Urothelium cell line (cell line): ENCODE results near the gene ARHGAP33.

Experiments
- DNase-seq: peaks from one replicate; pipeline ENCODE4 v3.0.0; 2011; ENCODE audit warnings: low spot score, mixed read lengths
- FAIRE-seq: peaks from 2 replicates; lab custom pipeline; 2011; peaks lifted over from hg19 to GRCh38; lab: Jason Lieb, UNC

The ARHGAP33 gene, protein sequence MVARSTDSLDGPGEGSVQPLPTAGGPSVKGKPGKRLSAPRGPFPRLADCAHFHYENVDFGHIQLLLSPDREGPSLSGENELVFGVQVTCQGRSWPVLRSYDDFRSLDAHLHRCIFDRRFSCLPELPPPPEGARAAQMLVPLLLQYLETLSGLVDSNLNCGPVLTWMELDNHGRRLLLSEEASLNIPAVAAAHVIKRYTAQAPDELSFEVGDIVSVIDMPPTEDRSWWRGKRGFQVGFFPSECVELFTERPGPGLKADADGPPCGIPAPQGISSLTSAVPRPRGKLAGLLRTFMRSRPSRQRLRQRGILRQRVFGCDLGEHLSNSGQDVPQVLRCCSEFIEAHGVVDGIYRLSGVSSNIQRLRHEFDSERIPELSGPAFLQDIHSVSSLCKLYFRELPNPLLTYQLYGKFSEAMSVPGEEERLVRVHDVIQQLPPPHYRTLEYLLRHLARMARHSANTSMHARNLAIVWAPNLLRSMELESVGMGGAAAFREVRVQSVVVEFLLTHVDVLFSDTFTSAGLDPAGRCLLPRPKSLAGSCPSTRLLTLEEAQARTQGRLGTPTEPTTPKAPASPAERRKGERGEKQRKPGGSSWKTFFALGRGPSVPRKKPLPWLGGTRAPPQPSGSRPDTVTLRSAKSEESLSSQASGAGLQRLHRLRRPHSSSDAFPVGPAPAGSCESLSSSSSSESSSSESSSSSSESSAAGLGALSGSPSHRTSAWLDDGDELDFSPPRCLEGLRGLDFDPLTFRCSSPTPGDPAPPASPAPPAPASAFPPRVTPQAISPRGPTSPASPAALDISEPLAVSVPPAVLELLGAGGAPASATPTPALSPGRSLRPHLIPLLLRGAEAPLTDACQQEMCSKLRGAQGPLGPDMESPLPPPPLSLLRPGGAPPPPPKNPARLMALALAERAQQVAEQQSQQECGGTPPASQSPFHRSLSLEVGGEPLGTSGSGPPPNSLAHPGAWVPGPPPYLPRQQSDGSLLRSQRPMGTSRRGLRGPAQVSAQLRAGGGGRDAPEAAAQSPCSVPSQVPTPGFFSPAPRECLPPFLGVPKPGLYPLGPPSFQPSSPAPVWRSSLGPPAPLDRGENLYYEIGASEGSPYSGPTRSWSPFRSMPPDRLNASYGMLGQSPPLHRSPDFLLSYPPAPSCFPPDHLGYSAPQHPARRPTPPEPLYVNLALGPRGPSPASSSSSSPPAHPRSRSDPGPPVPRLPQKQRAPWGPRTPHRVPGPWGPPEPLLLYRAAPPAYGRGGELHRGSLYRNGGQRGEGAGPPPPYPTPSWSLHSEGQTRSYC

DNA sequence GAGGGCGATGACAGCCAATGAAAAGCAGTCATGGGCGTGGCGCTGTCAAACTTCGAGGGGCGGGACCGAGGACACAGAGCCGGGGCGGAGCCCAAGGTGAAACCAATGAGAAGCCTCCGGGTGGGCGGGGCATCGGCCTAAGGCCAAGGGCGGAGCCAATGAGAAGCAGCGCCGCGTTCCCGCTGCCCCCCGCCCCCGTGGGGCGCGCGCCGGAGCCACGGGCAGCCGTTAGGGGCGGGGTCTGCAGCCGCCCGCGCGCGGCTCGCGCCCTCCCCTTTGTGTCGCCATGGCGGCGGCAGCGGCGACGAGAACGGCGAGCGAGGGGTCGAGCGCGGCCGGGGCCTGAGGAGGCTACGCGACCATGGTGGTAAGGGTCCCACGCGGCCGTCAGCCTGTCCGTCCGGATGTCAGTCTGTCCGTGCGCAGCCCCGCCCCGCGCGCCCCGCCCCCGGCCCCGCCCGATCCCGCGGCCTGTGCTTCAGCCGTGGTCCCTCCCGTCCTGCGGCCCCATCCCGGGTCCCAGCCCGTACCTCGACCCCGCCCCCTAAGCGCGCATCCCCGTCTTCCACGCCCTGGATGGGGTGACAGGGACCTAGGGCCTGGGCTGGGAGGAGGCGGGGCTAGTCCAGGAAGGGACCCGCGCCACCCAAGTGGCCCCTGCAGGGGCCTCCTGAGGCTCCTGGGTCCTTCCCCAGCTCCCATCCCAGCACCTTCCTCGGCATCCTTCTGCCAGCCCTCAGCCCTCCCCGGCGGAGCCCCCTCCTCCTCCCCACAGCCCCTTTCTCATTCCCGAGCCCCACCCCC lies at the start of gene ARHGAP33:
TSS of gene ARHGAP33 (plus strand) at position 267 of the 804 bp plus-strand sequence. CDS start at position 362, 95 bp downstream.
- FAIRE-seq: peak; percentile 13
- peak; percentile 99 for DNase-seq

DNA sequence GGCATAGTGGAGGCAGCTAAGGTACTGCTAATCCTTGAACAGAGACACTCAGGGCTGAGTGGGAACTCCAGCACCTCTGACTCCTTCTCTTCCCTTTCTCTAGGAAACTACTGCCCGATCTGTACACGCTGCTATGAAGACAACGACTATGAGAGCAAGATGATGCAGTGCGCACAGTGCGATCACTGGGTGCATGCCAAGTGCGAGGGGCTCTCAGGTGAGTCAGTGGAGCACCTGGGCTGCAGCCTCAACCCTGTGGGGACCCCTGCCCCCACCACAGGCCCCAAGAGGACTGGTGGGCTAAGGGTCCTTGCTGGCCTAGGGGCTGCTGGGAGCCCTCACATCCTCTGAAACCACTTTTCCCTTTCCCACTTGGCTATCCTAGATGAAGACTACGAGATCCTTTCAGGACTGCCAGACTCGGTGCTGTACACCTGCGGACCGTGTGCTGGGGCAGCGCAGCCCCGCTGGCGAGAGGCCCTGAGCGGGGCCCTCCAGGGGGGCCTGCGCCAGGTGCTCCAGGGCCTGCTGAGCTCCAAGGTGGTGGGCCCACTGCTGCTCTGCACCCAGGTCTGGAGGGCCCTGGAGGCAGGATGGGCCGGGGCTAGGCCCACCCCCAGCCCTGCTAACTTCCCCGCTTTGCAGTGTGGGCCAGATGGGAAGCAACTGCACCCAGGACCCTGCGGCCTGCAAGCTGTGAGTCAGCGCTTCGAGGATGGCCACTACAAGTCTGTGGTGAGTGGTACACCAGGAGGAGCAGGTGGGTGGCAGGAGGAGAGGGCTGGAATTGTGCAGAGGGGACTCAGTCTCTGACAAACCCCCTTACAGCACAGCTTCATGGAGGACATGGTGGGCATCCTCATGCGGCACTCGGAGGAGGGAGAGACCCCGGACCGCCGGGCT lies 48.1 kb upstream of the ARHGAP33 start:
- no peak for FAIRE-seq
- DNase-seq: no peak

DNA sequence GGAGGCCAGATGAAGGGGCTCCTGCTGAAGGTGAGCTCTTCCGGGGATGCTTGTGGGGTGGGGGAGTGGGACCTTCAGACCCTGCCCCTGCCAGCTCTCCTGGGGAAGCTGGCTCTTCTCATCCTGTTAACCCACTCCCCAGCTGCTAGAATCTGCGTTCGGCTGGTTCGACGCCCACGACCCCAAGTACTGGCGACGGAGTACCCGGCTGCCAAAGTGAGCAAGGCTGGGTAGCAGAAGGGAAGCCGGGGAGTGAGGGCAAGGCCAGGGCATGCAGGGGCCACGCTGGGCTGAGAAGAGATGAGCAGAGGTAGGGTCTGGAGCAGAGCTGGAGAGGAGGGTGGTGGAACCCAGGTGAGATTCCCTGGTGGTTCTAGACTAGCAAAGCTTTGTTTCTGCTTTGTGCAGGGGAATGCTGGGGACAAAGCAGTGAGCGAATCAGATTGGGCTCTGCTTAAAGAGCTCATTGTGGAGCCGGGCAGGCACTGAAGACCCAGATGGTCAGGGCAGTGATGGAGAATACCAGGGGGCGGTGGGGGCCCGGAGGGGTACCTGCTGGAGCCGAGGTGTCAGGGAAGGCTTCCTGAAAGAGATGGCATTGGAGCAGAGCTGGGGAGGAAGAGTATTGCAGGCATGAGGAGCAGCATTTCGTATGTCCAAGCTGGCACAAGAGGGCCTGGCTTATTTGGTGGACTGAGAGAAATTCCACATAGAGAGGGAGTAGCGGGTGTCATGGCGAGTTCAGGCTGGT lies 47.2 kb upstream of the ARHGAP33 start:
- FAIRE-seq (no peak), DNase-seq (no peak)

DNA sequence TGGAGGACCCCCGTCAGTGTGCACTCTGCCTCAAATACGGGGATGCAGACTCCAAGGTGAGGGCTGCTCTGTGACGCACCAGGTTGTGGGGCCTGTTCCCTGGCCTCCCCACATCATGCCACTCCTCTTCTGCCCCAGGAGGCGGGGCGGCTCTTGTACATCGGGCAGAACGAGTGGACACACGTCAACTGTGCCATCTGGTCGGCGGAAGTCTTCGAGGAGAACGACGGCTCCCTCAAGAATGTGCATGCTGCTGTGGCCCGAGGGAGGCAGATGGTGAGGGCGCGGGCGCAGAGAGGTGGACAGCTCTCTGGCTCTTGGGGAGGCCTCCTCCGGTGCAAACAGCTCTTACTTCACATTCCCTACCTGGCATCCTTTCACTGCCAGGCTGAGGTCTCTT lies 46.3 kb upstream of the ARHGAP33 start:
- FAIRE-seq (no peak), DNase-seq (no peak)

DNA sequence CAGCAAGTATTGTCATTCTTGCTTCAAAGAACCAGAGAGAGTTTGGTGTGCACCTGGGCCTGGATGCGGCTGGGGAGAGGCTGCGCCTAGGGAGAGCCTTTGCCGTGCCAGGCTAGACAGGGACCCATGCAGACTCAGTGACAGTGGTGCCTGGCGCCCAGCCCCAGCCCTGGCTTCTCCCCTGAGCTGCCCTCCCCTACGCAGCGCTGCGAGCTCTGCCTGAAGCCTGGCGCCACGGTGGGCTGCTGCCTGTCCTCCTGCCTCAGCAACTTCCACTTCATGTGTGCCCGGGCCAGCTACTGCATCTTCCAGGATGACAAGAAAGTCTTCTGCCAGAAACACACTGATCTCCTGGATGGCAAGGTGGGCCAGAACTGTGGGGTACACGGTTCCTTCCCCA lies 45.6 kb upstream of the ARHGAP33 start:
- DNase-seq (no peak), FAIRE-seq (no peak)

DNA sequence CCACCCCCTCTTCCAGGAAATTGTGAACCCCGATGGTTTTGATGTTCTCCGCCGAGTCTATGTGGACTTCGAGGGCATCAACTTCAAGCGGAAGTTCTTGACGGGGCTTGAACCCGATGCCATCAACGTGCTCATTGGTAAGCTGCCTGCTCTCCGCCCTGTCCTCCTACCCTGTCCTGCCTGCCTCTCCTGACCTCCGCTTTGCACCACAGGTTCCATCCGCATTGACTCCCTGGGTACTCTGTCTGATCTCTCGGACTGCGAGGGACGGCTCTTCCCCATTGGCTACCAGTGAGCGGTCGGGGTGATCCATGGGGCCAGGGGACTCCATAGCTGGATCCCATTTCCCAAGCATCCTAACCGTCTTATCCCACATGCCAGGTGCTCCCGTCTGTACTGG lies 45.0 kb upstream of the ARHGAP33 start:
- DNase-seq (no peak), FAIRE-seq (no peak)

DNA sequence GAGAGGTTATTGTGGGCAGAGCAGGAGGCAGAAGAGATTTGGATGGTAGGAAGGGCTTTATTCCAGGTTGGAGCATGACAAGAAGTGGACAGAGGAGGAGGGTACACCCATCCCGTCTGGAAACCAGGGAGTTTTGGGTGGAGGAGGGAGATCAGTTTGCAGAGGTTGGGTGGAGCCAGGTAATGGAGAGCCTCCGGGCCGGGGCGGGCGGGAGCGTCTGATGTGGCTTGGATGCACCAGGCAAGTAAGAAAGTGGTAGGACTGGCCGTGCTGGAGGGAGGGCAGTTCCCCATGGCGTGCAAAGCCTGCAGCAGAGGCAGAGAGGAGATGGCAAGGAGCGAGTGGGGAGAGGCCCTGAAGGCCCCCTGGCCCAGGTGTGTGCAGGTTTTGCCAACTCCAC lies 44.0 kb upstream of the ARHGAP33 start:
- no peak for FAIRE-seq

DNA sequence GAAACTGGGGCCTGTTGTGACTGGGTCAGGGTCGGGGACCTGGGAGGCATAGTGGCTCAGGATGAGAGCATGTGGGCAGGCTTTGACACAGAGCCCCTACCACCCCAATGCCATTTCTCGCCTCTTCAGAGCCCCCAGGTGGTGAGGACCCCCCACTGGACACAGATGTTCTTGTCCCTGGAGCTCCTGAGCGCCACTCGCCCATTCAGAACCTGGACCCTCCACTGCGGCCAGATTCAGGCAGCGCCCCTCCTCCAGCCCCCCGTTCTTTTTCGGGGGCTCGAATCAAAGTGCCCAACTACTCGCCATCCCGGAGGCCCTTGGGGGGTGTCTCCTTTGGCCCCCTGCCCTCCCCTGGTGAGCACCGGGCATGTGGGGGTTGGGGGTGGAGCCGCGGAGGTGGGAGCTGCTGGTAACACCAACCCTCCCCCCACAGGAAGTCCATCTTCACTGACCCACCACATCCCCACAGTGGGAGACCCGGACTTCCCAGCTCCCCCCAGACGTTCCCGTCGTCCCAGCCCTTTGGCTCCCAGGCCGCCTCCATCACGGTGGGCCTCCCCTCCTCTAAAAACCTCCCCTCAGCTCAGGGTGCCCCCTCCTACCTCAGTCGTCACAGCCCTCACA lies 43.5 kb upstream of the ARHGAP33 start:
- FAIRE-seq: no peak
- DNase-seq: no peak

More for the DNA sequence above, 44.0 kb upstream of the ARHGAP33 start:
- DNase-seq: no peak

DNA sequence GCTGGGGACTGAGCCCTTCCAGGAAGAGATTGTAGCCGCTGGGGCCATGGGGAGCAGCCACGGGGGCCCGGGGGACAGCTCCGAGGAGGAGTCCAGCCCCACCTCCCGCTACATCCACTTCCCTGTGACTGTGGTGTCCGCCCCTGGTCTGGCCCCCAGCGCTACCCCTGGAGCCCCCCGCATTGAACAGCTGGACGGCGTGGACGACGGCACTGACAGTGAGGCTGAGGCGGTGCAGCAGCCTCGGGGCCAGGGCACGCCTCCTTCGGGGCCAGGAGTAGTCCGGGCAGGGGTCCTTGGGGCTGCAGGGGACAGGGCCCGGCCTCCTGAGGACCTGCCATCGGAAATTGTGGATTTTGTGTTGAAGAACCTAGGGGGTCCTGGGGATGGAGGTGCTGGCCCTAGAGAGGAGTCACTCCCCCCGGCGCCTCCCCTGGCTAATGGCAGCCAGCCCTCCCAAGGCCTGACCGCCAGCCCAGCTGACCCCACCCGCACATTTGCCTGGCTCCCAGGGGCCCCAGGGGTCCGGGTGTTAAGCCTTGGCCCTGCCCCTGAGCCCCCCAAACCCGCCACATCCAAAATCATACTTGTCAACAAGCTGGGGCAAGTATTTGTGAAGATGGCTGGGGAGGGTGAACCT lies 42.7 kb upstream of the ARHGAP33 start:
- no peak for FAIRE-seq
- no peak for DNase-seq

DNA sequence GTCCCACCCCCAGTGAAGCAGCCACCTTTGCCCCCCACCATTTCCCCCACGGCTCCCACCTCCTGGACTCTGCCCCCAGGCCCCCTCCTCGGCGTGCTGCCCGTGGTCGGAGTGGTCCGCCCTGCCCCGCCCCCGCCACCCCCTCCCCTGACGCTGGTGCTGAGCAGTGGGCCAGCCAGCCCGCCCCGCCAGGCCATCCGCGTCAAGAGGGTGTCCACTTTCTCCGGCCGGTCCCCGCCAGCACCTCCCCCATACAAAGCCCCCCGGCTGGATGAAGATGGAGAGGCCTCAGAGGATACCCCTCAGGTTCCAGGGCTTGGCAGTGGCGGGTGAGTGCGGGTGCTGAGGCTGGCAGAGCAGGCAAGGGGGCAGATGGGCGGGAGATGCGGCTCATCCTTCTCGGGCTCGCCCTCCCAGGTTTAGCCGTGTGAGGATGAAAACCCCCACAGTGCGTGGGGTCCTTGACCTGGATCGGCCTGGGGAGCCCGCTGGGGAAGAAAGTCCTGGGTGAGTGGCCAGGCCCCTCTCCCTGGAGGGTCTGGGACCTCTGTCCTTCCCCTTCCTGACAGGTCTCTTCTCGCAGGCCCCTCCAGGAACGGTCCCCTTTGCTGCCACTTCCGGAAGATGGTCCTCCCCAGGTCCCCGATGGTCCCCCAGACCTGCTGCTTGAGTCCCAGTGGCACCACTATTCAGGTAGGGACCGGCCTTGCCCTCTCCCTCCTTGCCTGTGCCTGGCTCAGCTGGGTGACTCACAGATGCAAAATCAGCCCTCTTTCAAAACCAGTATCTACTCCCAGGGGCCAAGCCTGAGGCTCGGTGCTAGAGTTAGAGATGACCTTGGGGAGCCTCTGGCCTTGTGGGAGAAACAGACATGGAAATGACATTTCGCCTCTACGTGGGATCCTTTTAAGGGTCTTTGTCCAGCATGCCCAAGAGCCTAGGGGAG lies 41.9 kb upstream of the ARHGAP33 start:
- FAIRE-seq (no peak), DNase-seq (no peak)

DNA sequence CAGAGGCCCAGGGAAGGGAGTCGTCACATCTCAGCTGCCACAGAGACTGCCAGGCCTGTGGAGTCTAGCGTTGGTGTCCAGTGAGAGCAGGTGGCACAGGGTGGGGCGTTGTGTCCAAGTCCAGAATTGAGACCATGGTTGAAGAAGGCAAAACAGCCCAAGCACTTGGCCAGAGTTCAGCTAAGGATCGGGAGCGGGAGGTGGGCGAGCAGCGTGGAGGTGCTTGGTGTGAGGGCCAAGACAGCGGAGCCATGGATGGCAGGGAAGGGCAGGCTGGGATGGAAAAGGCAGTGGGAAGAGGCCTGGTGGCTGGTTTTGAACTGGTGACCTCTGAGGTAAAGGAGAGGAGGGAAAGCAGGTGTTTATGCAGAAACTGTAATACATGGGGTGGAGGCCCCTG lies 41.1 kb upstream of the ARHGAP33 start:
- DNase-seq (no peak), FAIRE-seq (no peak)

DNA sequence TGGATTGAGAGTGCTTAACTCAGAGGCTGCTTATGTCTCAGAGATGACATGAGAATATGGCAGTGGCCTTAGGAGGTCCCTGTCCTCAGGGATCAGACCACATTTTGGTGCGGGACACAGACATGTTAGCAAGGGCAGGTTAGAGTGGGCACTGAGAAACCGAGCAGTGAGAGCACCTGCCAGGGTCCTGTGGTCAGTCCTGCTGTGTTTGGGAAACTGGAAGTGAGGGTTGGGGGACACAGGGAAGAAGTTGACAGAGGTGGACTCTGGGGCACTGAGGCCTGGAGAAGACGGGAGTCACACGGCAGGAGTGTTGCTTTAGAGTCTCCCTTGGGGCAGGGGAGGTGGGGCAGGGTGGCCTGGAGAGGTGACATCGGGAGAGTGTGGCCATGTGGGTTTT lies 40.5 kb upstream of the ARHGAP33 start:
- no peak for DNase-seq
- FAIRE-seq: no peak

DNA sequence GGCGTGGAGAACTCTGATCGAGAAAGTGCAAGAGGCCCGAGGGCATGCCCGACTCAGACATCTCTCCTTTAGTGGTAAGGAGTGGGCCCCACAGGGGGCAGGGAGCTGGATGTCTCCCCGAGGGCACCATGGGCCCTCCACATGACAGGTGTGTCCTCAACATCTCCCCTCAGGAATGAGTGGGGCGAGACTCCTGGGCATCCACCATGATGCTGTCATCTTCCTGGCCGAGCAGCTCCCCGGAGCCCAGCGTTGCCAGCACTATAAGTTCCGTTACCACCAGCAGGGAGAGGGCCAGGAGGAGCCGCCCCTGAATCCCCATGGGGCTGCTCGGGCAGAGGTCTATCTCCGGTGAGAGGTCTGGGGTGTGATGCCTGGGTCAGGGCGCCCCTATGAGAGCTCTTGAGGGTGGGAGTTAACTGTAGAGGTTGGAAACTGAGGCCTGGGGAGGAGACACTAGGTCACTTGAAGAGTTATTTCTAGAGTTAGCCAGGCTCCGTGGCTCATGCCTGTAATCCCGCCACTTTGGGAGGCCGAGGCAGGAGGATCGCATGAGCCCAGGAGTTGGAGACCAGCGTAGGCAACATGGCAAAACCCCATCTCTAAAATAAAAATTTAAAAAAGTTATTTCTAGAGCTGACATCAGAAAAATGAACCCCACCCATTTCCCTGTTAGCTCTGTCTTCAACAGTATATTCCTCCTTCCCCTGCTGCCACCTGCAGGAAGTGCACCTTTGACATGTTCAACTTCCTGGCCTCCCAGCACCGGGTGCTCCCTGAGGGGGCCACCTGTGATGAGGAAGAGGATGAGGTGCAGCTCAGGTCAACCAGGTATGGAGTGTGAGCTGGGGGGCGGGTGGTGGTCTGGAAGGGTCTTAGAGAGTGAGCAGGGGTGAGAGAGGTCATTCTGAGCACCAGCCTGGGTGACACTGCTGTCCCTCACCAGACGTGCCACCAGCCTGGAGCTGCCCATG lies 38.2 kb upstream of the ARHGAP33 start:
- no peak for DNase-seq

DNA sequence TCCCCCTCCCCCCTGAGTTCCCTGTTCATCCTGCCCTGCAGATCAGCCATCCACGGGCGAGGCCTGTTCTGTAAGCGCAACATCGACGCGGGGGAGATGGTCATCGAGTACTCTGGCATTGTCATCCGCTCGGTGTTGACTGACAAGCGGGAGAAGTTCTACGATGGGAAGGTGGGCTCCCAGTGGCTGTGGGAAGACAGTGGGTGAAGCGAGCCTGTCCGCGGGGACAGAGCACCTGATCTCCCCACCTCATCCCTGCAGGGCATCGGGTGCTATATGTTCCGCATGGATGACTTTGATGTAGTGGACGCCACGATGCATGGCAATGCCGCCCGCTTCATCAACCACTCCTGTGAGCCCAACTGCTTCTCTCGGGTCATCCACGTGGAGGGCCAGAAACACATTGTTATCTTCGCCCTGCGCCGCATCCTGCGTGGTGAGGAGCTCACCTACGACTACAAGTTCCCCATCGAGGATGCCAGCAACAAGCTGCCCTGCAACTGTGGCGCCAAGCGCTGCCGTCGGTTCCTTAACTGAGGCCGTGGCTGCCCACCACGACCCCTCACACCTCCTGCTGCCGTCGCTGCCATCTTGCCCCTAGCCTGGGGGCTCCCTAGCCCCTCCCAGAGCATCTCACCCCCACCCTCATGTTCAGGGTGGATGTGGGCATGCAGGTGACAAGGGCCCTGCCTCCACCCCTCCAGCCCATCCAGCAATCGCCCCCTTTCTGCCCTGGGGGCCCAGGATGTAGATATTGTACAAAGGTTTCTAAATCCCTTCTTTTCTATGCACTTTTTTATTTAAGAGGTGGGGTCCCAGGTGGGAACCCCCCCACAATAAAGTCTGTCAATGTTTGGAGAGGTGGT lies 37.1 kb upstream of the ARHGAP33 start:
- no peak for DNase-seq

More for the DNA sequence above, 38.2 kb upstream of the ARHGAP33 start:
- no peak for FAIRE-seq

More for the DNA sequence above, 37.1 kb upstream of the ARHGAP33 start:
- peak; percentile 50 for FAIRE-seq
